GM18517 (cell line): ENCODE measurements around the gene TAS2R41.

ENCODE experiments used
- ATAC-seq: cut with Tn5 transposase; IDR thresholded peaks from one replicate; pipeline ENCODE4 v1.9.1; 2021; ENCODE audit warnings: mild to moderate bottlenecking, moderate library complexity; ENCODE audit not compliant: unreplicated experiment

The TAS2R41 gene, protein sequence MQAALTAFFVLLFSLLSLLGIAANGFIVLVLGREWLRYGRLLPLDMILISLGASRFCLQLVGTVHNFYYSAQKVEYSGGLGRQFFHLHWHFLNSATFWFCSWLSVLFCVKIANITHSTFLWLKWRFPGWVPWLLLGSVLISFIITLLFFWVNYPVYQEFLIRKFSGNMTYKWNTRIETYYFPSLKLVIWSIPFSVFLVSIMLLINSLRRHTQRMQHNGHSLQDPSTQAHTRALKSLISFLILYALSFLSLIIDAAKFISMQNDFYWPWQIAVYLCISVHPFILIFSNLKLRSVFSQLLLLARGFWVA

GRCh38 chr7:143477501-143478150, at the start of gene TAS2R41:
TSS of gene TAS2R41 (plus strand) at chr7:143477873. CDS start at chr7:143477873, 0 bp downstream.
- ATAC-seq: no peak

- ATAC-seq: no peak
Measured at GRCh38 chr7:143429770-143430698, 47.6 kb upstream of the TAS2R41 start.

DNA sequence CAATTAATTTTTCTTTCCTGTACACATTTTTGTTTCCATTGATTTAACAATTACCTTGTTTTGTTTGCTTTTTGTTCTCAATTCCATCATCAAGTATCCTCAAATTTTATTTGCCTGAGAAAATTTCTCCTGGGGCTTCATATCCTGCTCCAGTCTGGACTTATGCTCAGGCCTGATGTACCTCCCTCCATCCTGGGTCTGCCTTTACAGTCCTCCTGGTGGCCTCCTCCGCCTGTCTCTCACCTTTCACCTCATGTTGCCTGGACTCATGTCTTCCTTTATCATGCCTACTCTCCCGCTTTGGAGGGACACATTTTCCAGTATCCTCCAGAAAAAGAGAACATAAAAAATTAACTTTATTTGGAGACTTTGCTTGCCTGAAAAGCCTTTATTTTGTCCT, 46.6 kb upstream of the TAS2R41 start:
- no peak for ATAC-seq

DNA sequence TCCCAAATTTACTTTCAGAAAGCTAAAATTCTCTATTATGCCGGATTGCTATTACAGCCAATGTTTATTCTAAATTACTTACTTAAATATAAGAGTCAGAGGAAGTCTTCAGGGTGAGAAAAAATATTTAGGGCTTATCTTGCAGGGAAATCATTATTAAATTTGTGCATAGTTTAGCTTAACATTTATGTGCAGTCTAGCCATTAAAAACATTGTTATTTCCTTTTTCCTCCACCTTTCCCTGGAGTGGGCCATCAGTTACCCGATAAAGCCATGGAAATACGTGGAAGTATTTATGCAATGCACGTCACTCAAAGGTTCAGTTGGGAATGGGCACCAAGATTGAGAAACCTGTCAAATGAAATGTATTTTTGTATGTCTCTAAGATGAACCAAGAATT, 43.9 kb upstream of the TAS2R41 start:
- ATAC-seq: no peak

DNA sequence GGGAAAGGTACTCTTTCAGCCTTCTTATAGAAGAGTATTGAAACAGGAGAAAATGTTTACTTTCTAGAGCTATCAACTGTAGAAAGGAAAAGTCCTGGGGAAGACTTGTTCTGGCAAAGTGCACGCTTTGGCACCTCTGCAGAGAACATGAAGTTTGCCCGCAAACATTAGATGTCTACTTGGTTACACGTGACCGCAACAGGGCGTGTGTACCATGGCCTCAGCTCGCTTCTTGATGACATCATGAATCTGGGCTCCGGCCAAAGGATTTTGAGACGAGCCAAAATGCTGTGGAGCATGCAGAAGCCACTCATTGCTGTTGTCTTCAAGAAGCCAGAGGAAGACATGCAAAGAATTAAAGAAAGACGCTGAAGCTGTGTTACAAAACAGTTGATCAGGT, 43.0 kb upstream of the TAS2R41 start:
- no peak for ATAC-seq

DNA sequence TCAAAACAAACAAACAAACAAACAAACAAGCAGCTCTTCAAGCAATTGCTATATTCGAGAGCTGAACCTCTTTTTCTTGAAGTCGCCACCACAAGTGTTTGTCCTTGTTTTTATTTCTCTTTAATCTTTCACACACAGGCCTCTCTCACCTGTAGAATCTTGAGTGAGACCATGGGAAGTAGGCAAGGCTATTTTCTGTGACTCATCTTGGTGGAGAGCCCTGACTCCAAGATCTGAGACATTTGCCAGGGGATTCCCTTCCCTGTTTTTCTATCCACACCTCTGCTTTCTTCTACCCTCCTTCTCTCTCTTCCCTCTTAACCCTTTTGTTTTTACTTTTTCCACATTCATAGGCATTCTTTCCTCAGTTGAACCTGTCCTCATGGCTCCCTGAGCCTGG, 42.4 kb upstream of the TAS2R41 start:
- no peak for ATAC-seq

- peak; percentile 88 for ATAC-seq
Measured at GRCh38 chr7:143436325-143436946, 41.2 kb upstream of the TAS2R41 start.

- peak; percentile 61 for ATAC-seq
Measured at GRCh38 chr7:143437578-143437977, 40.1 kb upstream of the TAS2R41 start.

- no peak for ATAC-seq
Measured at GRCh38 chr7:143439866-143440265, 37.8 kb upstream of the TAS2R41 start.

DNA sequence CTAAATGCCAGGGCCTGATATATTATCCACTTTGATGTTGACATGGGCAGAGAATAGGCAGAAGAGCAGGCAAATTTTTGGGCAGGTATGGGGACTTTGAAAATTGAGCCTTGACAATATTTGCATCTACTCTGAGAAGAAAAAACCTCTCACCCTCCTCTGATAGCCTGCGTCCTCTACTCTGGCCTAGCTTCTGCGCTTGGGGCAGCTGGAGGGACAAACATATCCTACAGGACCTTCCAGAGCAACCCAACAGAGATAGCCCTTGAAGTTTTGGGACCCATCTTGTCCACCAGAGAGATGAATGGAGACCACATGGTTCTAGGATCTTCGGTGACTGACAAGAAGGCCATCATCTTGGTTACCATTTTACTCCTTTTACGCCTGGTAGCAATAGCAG, 34.5 kb upstream of the TAS2R41 start, which contains the start of gene TAS2R60:
Gene TAS2R60 (plus strand): TSS at position 301 of the 400 bp plus-strand sequence. CDS start 0 bp downstream, at position 301.
- ATAC-seq: no peak

DNA sequence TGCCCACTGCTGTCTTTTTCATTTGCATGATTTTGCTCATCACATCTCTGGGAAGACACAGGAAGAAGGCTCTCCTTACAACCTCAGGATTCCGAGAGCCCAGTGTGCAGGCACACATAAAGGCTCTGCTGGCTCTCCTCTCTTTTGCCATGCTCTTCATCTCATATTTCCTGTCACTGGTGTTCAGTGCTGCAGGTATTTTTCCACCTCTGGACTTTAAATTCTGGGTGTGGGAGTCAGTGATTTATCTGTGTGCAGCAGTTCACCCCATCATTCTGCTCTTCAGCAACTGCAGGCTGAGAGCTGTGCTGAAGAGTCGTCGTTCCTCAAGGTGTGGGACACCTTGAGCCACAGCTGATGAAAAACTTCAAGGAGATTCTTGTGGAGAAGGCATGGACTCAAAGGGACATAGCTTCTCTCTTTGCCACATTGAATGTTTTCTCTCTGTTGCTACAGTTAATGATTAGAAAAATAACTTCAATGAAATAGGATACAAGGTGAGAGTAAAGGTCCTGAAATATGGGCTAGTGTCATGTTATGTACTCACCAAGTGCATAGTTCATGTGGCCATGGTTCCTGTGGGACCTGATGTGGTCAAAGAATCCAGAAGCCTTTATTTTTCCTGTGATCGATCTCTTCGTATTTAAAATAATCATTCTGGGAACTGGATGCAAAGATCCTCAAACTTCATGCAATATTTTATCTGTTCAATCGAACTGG, 33.5 kb upstream of the TAS2R41 start:
- no peak for ATAC-seq

- no peak for ATAC-seq
Measured at GRCh38 chr7:143444785-143445184, 32.9 kb upstream of the TAS2R41 start.

DNA sequence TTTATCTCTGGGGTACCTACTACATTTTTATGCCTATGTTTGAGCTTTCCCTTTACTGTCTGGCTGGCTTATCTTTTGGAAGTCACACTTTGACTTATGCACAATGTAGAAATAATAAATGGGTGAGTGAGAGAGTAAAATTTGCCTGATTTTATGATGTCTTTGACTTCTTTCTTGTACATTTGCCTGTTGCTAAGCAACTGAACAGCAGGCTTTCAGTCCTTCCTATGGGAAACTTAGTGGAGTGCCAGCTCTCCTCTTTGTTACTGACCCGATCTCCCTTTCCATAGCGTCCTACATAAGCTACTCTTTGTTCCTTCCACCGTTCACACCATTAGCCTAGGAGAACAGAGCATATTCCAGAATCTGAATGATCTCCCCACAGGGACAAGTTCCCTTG, 30.2 kb upstream of the TAS2R41 start:
- no peak for ATAC-seq

DNA sequence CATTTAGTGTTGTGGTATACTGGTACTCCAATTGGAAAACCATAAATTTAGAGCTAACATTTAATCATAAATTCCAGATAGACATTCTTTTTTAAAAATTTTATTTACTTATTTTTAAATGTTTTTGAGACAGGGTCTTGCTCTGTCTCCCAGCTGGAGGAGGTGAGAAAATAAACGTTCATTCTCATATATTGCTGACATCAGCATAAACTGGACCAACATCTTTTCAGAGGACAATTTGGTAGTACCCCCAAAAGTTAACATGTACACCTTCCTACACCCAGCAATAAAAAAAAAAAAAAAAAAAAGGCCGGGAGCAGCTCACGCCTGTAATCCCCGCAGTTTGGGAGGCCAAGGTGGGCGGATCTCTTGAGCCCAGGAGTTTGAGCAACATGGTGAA, 29.2 kb upstream of the TAS2R41 start:
- ATAC-seq: no peak

DNA sequence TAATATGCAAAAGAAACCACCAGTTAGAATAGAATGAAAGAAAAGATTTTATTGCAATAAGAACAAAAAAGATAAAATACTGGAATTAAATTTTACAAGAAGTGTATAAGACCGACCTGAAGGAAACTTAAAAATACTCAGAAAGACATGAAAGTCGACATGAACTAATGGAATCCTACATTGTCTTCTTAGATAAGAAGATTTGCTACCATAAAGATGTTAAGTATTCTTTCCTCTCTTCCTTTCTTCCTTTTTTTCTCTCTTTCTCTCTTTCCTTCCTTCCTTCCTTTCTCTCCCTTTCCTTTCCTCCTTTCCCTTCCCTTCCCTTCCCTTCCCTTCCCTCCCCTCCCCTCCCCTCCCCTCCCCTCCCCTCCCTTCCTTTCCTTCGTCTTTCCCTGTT, 27.9 kb upstream of the TAS2R41 start:
- ATAC-seq: no peak

GRCh38 chr7:143451122-143451521, 26.6 kb upstream of the TAS2R41 start:
- no peak for ATAC-seq

DNA sequence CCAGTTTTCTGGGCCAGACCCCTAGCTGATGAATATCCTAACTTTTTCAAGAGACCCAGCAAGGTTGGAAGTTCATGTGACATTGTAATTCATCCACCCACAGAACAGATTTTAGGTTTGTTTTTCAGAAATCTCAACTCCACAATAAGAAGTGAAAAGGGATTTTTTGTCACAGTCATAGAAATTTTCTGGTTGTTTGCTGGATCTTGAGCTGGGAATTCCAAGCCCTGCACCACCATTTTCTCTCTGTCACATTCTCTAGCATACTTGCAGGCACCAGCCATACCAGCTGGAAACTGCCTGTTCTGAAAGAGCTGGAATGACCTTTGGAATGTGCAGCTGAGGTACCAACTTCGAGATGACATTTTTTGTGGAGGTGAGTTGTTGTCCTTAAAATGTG, 25.9 kb upstream of the TAS2R41 start:
- ATAC-seq: no peak

- no peak for ATAC-seq
Measured at GRCh38 chr7:143452495-143452894, 25.2 kb upstream of the TAS2R41 start.

DNA sequence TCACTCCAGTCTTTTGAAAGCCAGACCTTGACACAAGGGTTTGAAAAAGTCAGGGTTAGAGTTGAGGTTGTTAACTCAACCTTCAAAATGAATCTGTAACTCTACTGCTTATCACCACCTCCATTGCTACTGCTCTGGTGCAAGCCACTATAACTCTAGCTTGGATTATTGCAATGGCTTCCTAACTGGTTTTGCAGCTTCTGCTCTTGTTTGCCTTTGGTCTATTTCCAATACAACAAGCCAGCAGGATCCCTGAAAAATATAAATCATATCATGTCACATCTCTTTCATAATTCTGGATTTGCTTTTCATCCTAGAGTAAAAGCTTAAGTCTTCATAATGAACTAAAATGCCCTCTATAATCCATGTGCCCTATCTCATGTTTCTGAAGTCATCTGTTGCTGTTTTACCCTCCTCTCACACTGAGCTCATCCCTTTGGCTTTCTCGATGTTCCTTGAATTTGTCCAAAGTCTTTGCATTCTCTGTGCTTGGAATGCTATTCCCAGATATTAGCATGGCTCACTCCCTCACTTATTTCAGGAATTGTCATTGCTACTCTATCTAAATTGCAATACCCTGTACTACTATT, 23.5 kb upstream of the TAS2R41 start:
- no peak for ATAC-seq

DNA sequence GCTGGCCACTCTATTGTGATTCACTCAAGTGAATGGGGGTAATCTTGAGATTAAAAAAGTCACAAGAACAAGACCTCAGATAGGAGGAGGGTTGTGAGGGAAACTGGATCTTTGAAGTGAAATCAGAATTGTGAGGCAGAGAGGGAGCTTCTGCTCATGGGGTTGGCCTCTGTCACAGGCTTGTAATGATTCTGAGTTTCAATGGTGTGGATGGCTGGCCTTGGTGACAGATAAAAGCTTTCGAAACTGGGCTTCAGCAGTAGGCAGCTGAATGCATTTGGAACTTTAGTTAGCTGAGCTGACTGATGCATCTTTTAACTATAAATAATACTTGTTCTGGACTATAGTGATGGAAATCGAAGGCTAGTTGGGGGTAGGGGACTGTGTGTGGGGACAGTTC, 22.2 kb upstream of the TAS2R41 start:
- ATAC-seq: no peak
